OCI-LY3 (cell line): ENCODE measurements around the gene P4HB.

Source experiments
- EZH2phosphoT487 ChIP-seq: fragments of 200-600 bp; shearing (Covaris generic); IDR thresholded peaks from 2 replicates; pipeline ENCODE4 v1.6.1; 2018; ENCODE audit warnings: antibody characterized with exemption, mixed run types, low read depth
- TF ChIP-seq, protein P1 (sequence below): fragments of 200-600, 300-600 bp; sonication (generic); IDR thresholded peaks from 2 replicates; pipeline ENCODE4 v1.5.1; 2014; ENCODE audit warnings: antibody characterized with exemption, low read length, low read depth

DNA sequence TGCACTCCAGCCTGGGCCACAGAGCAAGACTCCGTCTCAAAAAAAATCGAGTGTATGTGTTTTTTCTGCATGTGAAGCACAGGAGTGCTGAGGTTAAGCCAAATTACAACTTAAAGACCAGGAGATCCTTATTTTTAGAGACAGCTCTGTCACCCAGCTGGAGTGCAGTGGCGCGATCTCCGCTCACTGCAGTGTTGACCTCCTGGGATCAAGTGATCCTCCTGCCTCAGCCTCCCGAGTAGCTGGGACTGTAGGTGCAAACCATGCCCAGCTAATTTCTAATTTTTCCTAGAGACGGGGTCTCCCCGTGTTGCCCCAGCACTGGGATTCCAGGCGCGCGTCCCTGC, 18.0 kb downstream of the P4HB start:
- TF ChIP-seq, protein P1, sequence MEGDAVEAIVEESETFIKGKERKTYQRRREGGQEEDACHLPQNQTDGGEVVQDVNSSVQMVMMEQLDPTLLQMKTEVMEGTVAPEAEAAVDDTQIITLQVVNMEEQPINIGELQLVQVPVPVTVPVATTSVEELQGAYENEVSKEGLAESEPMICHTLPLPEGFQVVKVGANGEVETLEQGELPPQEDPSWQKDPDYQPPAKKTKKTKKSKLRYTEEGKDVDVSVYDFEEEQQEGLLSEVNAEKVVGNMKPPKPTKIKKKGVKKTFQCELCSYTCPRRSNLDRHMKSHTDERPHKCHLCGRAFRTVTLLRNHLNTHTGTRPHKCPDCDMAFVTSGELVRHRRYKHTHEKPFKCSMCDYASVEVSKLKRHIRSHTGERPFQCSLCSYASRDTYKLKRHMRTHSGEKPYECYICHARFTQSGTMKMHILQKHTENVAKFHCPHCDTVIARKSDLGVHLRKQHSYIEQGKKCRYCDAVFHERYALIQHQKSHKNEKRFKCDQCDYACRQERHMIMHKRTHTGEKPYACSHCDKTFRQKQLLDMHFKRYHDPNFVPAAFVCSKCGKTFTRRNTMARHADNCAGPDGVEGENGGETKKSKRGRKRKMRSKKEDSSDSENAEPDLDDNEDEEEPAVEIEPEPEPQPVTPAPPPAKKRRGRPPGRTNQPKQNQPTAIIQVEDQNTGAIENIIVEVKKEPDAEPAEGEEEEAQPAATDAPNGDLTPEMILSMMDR = no peak
- no peak for TF ChIP-seq EZH2phosphoT487
